OCI-LY7 (cell line): ENCODE measurements around the gene TNIK. TPM values are rescaled to one million over a fixed set of nuclear protein-coding genes. Genes with fewer than 3 reads are reported as not detected.

ENCODE experiments used
- BruUV-seq: library from RNA; stranded (reverse); fragments of 400-500 nt; replicated peaks from 2 replicates; lab custom pipeline; 2021; lab: Mats Ljungman, UMichigan
- CTCF ChIA-PET: fragments of 300-600 bp; sonication (Branson Sonifier 250); formaldehyde crosslinking; loops from one replicate; lab custom pipeline; 2022; ENCODE audit warnings: antibody characterized with exemption; ENCODE audit not compliant: unreplicated experiment; lab: Charles Lee
- POLR2A ChIA-PET: fragments of 300-600 bp; sonication (Branson Sonifier 250); formaldehyde crosslinking; loops from one replicate; lab custom pipeline; 2022; ENCODE audit warnings: antibody characterized with exemption; lab: Charles Lee
- DNase-seq: peaks from one replicate; pipeline ENCODE4 v3.0.0-alpha.2; 2015; ENCODE audit warnings: low spot score
- H2AFZ ChIP-seq: fragments of 200-600 bp; sonication (generic), shearing (Covaris generic); 2 replicates; pipeline ENCODE4 v1.6.1; 2014; ENCODE audit warnings: mild to moderate bottlenecking, antibody characterized with exemption, low read length, moderate library complexity
- H3K27ac ChIP-seq: fragments of 200-600 bp; sonication (generic); 2 replicates; pipeline ENCODE4 v1.5.1; 2014; ENCODE audit warnings: mixed run types, low read depth, mild to moderate bottlenecking, moderate library complexity, low read length, inconsistent platforms; ENCODE audit not compliant: poor library complexity, severe bottlenecking
- H3K36me3 ChIP-seq: fragments of 200-600 bp; sonication (generic); 2 replicates; pipeline ENCODE4 v1.6.1; 2014; ENCODE audit warnings: mild to moderate bottlenecking, antibody characterized with exemption, low read length, moderate library complexity, mixed read lengths; ENCODE audit not compliant: insufficient read depth
- H3K4me1 ChIP-seq: fragments of 200-600 bp; sonication (generic); 2 replicates; pipeline ENCODE4 v1.5.1; 2014; ENCODE audit warnings: mild to moderate bottlenecking, low read length; ENCODE audit not compliant: insufficient read depth, poor library complexity, severe bottlenecking
- H3K4me2 ChIP-seq: fragments of 200-600 bp; sonication (generic); 2 replicates; pipeline ENCODE4 v1.6.1; 2014; ENCODE audit warnings: mild to moderate bottlenecking, low read length
- H3K4me3 ChIP-seq: fragments of 200-600 bp; sonication (generic); 2 replicates; pipeline ENCODE4 v1.5.1; 2014; ENCODE audit warnings: mild to moderate bottlenecking, low read depth, low read length; ENCODE audit not compliant: poor library complexity, severe bottlenecking
- H3K79me2 ChIP-seq: fragments of 200-600 bp; sonication (generic); 2 replicates; pipeline ENCODE4 v1.6.1; 2016; ENCODE audit warnings: low read depth, mild to moderate bottlenecking, low read length, moderate library complexity, mixed read lengths; ENCODE audit not compliant: insufficient read depth
- H3K9me2 ChIP-seq: fragments of 200-600 bp; sonication (generic); 2 replicates; pipeline ENCODE4 v1.6.1; 2016; ENCODE audit warnings: mild to moderate bottlenecking, low read length, mixed read lengths; ENCODE audit not compliant: insufficient read depth
- H3K9me3 ChIP-seq: fragments of 200-600 bp; sonication (generic); 2 replicates; pipeline ENCODE4 v1.6.1; 2014; ENCODE audit warnings: mild to moderate bottlenecking, mixed run types, low read length, mixed read lengths
- H4K20me1 ChIP-seq: fragments of 200-600 bp; sonication (generic); 2 replicates; pipeline ENCODE4 v1.6.1; 2014; ENCODE audit warnings: mild to moderate bottlenecking, antibody characterized with exemption, low read length, moderate library complexity, mixed read lengths; ENCODE audit not compliant: insufficient read depth
- CTCF ChIP-seq: fragments of 200-600 bp; sonication (generic); conservative IDR thresholded peaks from 2 replicates; pipeline ENCODE4 v1.5.1; 2014; ENCODE audit warnings: mild to moderate bottlenecking, antibody characterized with exemption, low read length, moderate library complexity, mixed read lengths
- EZH2phosphoT487 ChIP-seq: fragments of 200-600 bp; sonication (generic); IDR thresholded peaks from 2 replicates; pipeline ENCODE4 v1.6.1; 2018; ENCODE audit warnings: low read depth, borderline replicate concordance, mild to moderate bottlenecking, mixed run types, antibody characterized with exemption, low read length, moderate library complexity, mixed read lengths
- intact Hi-C: fragments of 100-400 bp; cut with micrococcal nuclease; formaldehyde crosslinking; loops from one replicate; pipeline ENCODE4 v1.10.0; 2022; ENCODE audit not compliant: unreplicated experiment
- total RNA-seq, 2 experiments: library from RNA; depleted of rRNA in 1 of 2; stranded (reverse); fragments of >200 nt in 1 of 2; shearing (Covaris generic) in 1 of 2; gene quantifications; 2 replicates each; pipeline ENCODE4 v1.2.3, GENCODE V29; 2014 to 2022

Gene TNIK
- total RNA-seq, 2 experiments from 2014 or later: not detected

- intact Hi-C loops: no loop called here
- no peaks in the 10 kb centered on the region for H4K20me1 ChIP-seq
- no TSS peak for BruUV-seq
- ChIA-PET CTCF (no interaction called here), POLR2A (no interaction called here)
- no peaks in the 10 kb centered on the region for H3K4me1 ChIP-seq
- H3K27ac ChIP-seq: no peak overlapping the region
- TF ChIP-seq EZH2phosphoT487 (no peak), CTCF (no peak)
- no peaks in the 10 kb centered on the region for H3K9me2 ChIP-seq
- H2AFZ ChIP-seq: no peak overlapping the region
- DNase-seq: no peak
- H3K4me2 ChIP-seq: no peak overlapping the region
- H3K79me2 ChIP-seq: no peaks in the 10 kb centered on the region
- H3K36me3 ChIP-seq: no peaks in the 10 kb centered on the region
- H3K9me3 ChIP-seq: no peaks in the 10 kb centered on the region
- no peak overlapping the region for H3K4me3 ChIP-seq
Observed at GRCh38 chr3:171335559-171335958, 124.6 kb downstream of the TNIK start.

- H3K4me2 ChIP-seq: no peak overlapping the region
- intact Hi-C loops: no loop called here
- POLR2A ChIA-PET: interaction anchor here (0.8 kb wide), 1 partner anchor 16 kb away, joined by 3 read pairs; no protein-coding TSS in a partner anchor
- H3K4me1 ChIP-seq: no peaks in the 10 kb centered on the region
- no peaks in the 10 kb centered on the region for H3K79me2 ChIP-seq
- H4K20me1 ChIP-seq: no peaks in the 10 kb centered on the region
- no peaks in the 10 kb centered on the region for H3K9me2 ChIP-seq
- DNase-seq: no peak
- no peak overlapping the region for H3K4me3 ChIP-seq
- H3K9me3 ChIP-seq: no peaks in the 10 kb centered on the region
- TF ChIP-seq CTCF (no peak), EZH2phosphoT487 (no peak)
- no TSS peak for BruUV-seq
- H3K27ac ChIP-seq: no peak overlapping the region
- H3K36me3 ChIP-seq: no peaks in the 10 kb centered on the region
- CTCF ChIA-PET: no interaction called here
- H2AFZ ChIP-seq: no peak overlapping the region
Observed at GRCh38 chr3:171334465-171334811, 125.8 kb downstream of the TNIK start.

GRCh38 chr3:171333784-171334464, 126.3 kb downstream of the TNIK start:
- no peaks in the 10 kb centered on the region for H3K36me3 ChIP-seq
- H3K4me1 ChIP-seq: no peaks in the 10 kb centered on the region
- CTCF ChIA-PET: no interaction called here
- intact Hi-C loops: no loop called here
- DNase-seq: no peak
- no peak overlapping the region for H3K4me2 ChIP-seq
- H3K79me2 ChIP-seq: no peaks in the 10 kb centered on the region
- H4K20me1 ChIP-seq: no peaks in the 10 kb centered on the region
- POLR2A ChIA-PET: interaction anchor here (0.8 kb wide), 1 partner anchor 17 kb away, joined by 3 read pairs; no protein-coding TSS in a partner anchor
- TF ChIP-seq CTCF (no peak), EZH2phosphoT487 (no peak)
- no peaks in the 10 kb centered on the region for H3K9me3 ChIP-seq
- no peak overlapping the region for H3K4me3 ChIP-seq
- BruUV-seq: no TSS peak
- H3K27ac ChIP-seq: no peak overlapping the region
- no peaks in the 10 kb centered on the region for H3K9me2 ChIP-seq
- H2AFZ ChIP-seq: no peak overlapping the region
